ENCODE measurements around the gene GUCA1C.

Gene GUCA1C

DNA sequence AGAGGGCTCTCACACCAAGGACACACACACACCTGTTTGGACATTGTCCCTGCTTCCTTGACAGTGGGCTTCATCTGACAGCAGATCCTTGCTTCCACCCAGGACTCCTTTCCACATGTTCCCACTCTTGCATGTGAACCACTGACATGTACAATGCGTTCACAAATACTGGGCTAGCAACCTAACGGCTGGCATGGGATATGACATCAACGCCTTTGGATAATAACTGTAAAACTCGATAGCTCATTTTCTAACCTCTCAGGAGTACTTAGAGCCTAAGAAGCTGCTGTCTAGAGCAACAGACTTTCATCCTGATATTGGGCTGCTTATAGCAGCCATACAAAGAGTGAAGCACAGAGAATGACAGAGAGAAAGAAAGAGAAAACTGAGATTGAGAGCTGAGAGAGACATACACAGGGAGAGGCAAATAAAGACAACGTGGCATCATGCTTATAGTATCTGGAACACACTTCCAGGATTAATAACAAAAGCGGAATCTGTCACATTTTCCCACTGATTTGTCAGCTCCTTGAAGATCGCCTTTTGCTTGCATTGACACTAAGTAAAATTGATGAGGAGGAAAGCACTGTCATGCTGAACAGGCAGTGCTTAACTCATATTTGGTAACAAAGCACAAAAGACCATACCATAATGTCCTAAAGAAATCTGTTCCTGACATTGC, 1.7 kb downstream of the GUCA1C start:
- Histone ChIP-seq H3K36me3 (ENCODE audit: control insufficient read depth in 2 of 2, insufficient read depth in 2 of 2, low read length in 2 of 2) (no peaks in the 10 kb centered on the region), H3K27me3 (ENCODE audit: control insufficient read depth in 2 of 2, insufficient read depth in 2 of 2, low read length in 2 of 2) (no peaks in the 10 kb centered on the region), H3K9me3 (ENCODE audit: control insufficient read depth in 2 of 2, low read length in 2 of 2) (no peaks in the 10 kb centered on the region), H3K9ac (ENCODE audit: low read depth in 1 of 2, low read length in 2 of 2) (no peak overlapping the region), H3K4me3 (ENCODE audit: low read length in 2 of 2) (no peak overlapping the region), H3K4me1 (ENCODE audit: control insufficient read depth in 2 of 2, insufficient read depth in 2 of 2, low read length in 2 of 2) (no peaks in the 10 kb centered on the region), H3K27ac (ENCODE audit: low read depth in 2 of 2, low read length in 2 of 2) (no peak overlapping the region)

DNA sequence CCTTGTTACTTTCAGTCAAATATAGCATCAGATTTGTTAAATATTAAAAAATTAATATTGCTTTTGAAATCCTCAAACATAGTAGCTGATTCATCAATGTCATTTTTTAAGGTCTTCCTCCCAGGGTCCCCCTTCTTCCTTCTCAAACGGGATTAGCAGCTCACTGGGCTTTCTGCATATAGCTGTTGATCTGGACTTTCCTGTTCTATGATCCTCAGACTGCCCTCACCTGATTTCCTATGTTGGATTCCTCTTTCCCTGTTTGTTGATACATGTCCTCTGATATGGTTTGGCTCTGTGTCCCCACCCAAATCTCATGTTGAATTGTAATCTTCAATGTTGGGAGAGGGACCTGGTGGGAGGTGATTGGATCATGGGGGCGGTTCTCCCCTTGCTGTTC, 5.8 kb downstream of the GUCA1C start:
- H3K4me1 ChIP-seq (ENCODE audit: control insufficient read depth in 2 of 2, insufficient read depth in 2 of 2, low read length in 2 of 2) = no peaks in the 10 kb centered on the region
- no peak overlapping the region for H3K9ac ChIP-seq (ENCODE audit: low read depth in 1 of 2, low read length in 2 of 2)
- H3K36me3 ChIP-seq (ENCODE audit: control insufficient read depth in 2 of 2, insufficient read depth in 2 of 2, low read length in 2 of 2) = no peaks in the 10 kb centered on the region
- no peak overlapping the region for H3K27ac ChIP-seq (ENCODE audit: low read depth in 2 of 2, low read length in 2 of 2)
- H3K4me3 ChIP-seq (ENCODE audit: low read length in 2 of 2) = no peak overlapping the region
- no peaks in the 10 kb centered on the region for H3K27me3 ChIP-seq (ENCODE audit: control insufficient read depth in 2 of 2, insufficient read depth in 2 of 2, low read length in 2 of 2)
- H3K9me3 ChIP-seq (ENCODE audit: control insufficient read depth in 2 of 2, low read length in 2 of 2) = no peaks in the 10 kb centered on the region

DNA sequence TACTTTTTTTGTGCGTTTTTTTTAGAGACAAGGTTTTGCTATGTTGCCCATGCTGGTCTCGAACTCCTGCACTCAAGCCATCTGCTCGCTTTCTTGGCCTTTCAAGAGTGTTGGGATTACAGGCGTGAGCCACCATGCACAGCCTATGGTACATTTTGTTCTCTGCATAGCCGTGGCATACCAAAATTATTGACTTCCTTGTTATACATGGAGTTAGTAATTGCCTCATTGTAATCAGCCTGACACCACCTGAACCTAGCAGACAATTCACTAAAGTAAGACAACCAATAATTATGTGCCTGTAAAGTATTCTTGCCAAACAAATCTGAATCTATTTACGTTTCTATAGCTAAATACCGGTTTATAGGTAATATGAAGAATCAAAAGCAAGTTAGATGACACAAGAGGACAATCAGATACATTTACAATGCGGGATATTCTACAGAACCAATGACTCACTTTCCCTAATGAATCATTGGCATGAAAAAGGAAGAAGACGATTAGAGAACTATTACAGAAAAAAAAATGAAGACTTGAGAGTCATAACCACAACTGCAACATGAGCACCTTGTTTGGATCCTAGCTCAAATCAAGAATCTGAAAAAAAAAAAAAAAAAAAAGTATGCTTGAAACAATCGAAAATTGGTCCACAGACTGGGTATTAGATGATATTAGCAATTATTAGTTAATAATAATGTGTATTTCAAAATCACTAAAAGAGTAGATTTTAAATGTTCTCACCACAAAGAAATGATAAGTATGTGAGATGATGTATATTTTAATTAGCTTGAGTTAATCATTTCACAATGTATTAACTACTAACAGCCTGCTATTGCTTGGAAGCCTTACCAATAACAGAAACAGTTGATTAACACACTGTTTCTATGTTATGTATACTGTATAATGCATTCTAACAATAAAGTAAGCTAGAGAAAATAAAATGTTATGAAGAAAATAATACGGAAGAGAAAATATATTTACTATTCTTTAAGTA, 7.1 kb downstream of the GUCA1C start:
- Histone ChIP-seq H3K4me1 (ENCODE audit: control insufficient read depth in 2 of 2, insufficient read depth in 2 of 2, low read length in 2 of 2) (no peaks in the 10 kb centered on the region), H3K27ac (ENCODE audit: low read depth in 2 of 2, low read length in 2 of 2) (no peak overlapping the region), H3K4me3 (ENCODE audit: low read length in 2 of 2) (no peak overlapping the region), H3K9ac (ENCODE audit: low read depth in 1 of 2, low read length in 2 of 2) (no peak overlapping the region), H3K27me3 (ENCODE audit: control insufficient read depth in 2 of 2, insufficient read depth in 2 of 2, low read length in 2 of 2) (no peaks in the 10 kb centered on the region), H3K9me3 (ENCODE audit: control insufficient read depth in 2 of 2, low read length in 2 of 2) (no peaks in the 10 kb centered on the region), H3K36me3 (ENCODE audit: control insufficient read depth in 2 of 2, insufficient read depth in 2 of 2, low read length in 2 of 2) (no peaks in the 10 kb centered on the region)

DNA sequence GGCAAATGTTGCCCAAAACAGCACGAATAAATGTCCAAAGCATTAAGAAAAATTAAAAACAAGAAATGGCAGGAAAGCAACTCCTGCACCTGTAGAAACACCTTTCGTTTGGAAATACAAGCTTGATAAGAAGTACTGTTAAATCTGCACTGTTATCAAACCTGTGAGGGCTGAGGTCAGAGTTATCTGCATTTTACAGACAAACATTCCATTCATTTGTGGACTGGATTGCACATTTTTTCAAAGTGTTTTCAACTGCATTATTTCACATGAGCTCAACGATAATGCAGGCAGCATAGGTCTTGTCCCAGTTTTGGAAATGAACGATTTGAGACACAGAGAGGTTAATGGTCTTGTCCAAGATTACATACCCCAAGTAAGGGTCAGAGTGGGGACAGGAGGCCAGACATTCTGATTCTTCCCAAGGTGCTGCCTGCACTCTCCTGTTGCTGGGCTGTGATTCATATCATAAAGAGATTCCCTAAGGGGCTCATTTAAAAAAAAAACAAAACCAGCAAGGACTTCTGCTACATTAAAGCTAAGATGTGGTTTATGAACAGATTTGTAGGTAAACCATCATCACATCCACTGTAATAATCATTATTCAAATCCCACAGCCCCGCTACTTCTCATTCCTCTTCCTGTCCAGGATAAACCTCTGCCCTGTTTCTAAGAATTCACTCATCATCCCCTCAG, 13.0 kb downstream of the GUCA1C start:
- Histone ChIP-seq H3K9ac (ENCODE audit: low read depth in 1 of 2, low read length in 2 of 2) (no peak overlapping the region), H3K27ac (ENCODE audit: low read depth in 2 of 2, low read length in 2 of 2) (no peak overlapping the region), H3K36me3 (ENCODE audit: control insufficient read depth in 2 of 2, insufficient read depth in 2 of 2, low read length in 2 of 2) (no peaks in the 10 kb centered on the region), H3K27me3 (ENCODE audit: control insufficient read depth in 2 of 2, insufficient read depth in 2 of 2, low read length in 2 of 2) (no peaks in the 10 kb centered on the region), H3K9me3 (ENCODE audit: control insufficient read depth in 2 of 2, low read length in 2 of 2) (no peaks in the 10 kb centered on the region), H3K4me3 (ENCODE audit: low read length in 2 of 2) (no peak overlapping the region), H3K4me1 (ENCODE audit: control insufficient read depth in 2 of 2, insufficient read depth in 2 of 2, low read length in 2 of 2) (no peaks in the 10 kb centered on the region)

DNA sequence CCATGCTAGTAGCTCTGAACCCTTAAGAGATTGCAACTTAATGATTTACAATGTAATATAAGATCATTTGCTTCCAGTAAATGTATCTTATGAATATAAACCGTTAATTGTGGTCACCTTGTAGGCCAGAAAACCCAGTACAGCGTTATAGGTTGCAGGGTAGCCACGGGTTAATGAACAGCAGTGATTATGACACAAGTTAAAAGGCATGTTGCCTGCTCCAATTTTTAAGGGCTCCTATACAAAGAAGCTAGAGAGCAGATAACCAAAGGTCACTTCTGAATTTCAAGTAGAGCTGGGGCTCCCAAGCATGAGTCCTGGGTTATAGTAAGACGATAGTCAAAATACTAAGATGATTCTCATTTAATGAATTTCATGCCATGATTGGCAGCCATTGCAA, 13.5 kb downstream of the GUCA1C start:
- H3K9me3 ChIP-seq (ENCODE audit: control insufficient read depth in 2 of 2, low read length in 2 of 2) = no peaks in the 10 kb centered on the region
- H3K36me3 ChIP-seq (ENCODE audit: control insufficient read depth in 2 of 2, insufficient read depth in 2 of 2, low read length in 2 of 2) = no peaks in the 10 kb centered on the region
- no peaks in the 10 kb centered on the region for H3K4me1 ChIP-seq (ENCODE audit: control insufficient read depth in 2 of 2, insufficient read depth in 2 of 2, low read length in 2 of 2)
- no peak overlapping the region for H3K9ac ChIP-seq (ENCODE audit: low read depth in 1 of 2, low read length in 2 of 2)
- no peak overlapping the region for H3K4me3 ChIP-seq (ENCODE audit: low read length in 2 of 2)
- no peak overlapping the region for H3K27ac ChIP-seq (ENCODE audit: low read depth in 2 of 2, low read length in 2 of 2)
- no peaks in the 10 kb centered on the region for H3K27me3 ChIP-seq (ENCODE audit: control insufficient read depth in 2 of 2, insufficient read depth in 2 of 2, low read length in 2 of 2)

DNA sequence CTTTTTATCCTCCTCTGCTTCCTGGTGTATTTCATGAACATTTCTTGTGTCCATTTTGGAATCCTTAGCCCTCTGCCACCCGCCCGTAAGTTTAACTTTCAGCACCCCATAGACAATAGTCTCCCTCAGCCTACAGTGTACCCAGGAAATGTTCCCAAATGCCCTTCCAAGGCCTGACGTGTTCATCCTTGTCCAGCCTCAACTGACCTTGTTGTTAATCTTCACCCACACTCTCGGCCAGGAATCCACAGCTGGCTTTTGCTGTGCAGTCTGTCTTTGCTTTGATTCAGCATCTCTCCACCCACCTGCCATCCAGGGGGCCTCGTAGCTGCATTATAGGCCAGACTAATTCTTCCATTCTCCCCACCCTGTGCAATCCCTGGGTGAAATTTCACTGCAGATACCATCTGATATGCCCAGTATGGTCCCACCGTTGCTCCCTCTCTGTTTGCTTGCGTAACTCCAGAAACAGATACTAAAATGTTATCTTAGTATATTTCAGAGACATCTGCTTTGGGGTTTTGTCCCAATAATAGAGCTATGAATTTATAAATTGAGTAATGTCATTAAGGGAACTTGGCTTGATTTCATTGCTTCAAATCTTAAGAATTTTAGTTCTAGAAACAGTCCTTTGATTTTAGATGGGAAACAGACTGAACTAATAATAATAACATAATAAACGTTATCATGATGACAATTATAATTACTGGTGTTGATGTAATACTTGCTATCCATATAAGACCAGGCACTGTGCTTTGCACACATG, 16.6 kb downstream of the GUCA1C start:
- Histone ChIP-seq H3K36me3 (ENCODE audit: control insufficient read depth in 2 of 2, insufficient read depth in 2 of 2, low read length in 2 of 2) (no peaks in the 10 kb centered on the region), H3K9me3 (ENCODE audit: control insufficient read depth in 2 of 2, low read length in 2 of 2) (no peaks in the 10 kb centered on the region), H3K9ac (ENCODE audit: low read depth in 1 of 2, low read length in 2 of 2) (no peak overlapping the region), H3K4me1 (ENCODE audit: control insufficient read depth in 2 of 2, insufficient read depth in 2 of 2, low read length in 2 of 2) (no peaks in the 10 kb centered on the region), H3K27me3 (ENCODE audit: control insufficient read depth in 2 of 2, insufficient read depth in 2 of 2, low read length in 2 of 2) (no peaks in the 10 kb centered on the region), H3K27ac (ENCODE audit: low read depth in 2 of 2, low read length in 2 of 2) (no peak overlapping the region), H3K4me3 (ENCODE audit: low read length in 2 of 2) (no peak overlapping the region)

DNA sequence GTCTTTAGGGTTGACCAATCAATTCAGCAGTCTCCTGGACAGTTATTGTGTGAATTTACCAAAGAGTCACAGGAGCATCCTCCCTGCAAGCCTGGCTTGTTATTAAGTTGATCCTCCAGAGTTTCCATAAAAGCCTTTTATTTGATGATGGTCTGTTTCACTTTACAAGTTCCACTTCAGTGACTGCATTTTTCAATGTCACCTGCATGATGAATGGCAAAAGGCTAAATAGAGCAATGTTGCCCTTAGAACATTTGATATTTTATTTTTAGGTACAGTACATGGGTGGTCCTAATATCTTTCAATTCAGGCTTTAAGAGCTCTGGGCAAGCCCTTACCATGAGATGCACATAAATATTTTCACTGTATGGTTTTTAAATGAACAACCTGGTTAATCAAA, 22.6 kb downstream of the GUCA1C start:
- no peaks in the 10 kb centered on the region for H3K36me3 ChIP-seq (ENCODE audit: control insufficient read depth in 2 of 2, insufficient read depth in 2 of 2, low read length in 2 of 2)
- H3K9ac ChIP-seq (ENCODE audit: low read depth in 1 of 2, low read length in 2 of 2) = no peak overlapping the region
- no peaks in the 10 kb centered on the region for H3K9me3 ChIP-seq (ENCODE audit: control insufficient read depth in 2 of 2, low read length in 2 of 2)
- no peak overlapping the region for H3K27ac ChIP-seq (ENCODE audit: low read depth in 2 of 2, low read length in 2 of 2)
- H3K27me3 ChIP-seq (ENCODE audit: control insufficient read depth in 2 of 2, insufficient read depth in 2 of 2, low read length in 2 of 2) = no peaks in the 10 kb centered on the region
- H3K4me3 ChIP-seq (ENCODE audit: low read length in 2 of 2) = no peak overlapping the region
- no peaks in the 10 kb centered on the region for H3K4me1 ChIP-seq (ENCODE audit: control insufficient read depth in 2 of 2, insufficient read depth in 2 of 2, low read length in 2 of 2)

DNA sequence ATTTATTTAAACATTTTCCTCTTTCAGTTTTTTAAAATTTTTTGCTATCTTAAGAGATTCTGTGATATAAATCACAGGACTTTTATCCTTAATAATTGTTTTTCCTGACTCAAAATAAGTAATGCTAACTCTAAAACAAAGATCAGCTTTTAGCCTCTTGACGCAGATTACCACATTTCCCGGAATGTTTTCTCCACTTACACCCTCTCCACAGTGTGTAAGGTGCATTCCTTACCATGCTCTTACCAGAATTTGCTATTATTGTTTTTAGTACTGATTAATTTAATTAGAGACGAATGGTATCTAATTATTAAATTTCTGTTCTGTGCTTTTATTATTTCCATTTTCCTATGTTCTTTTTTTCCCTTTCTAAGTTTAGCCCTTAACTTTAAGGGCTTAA, 34.8 kb downstream of the GUCA1C start:
- Histone ChIP-seq H3K4me3 (ENCODE audit: low read length in 2 of 2) (no peak overlapping the region), H3K27me3 (ENCODE audit: control insufficient read depth in 2 of 2, insufficient read depth in 2 of 2, low read length in 2 of 2) (no peaks in the 10 kb centered on the region), H3K9me3 (ENCODE audit: control insufficient read depth in 2 of 2, low read length in 2 of 2) (no peaks in the 10 kb centered on the region), H3K36me3 (ENCODE audit: control insufficient read depth in 2 of 2, insufficient read depth in 2 of 2, low read length in 2 of 2) (no peaks in the 10 kb centered on the region), H3K27ac (ENCODE audit: low read depth in 2 of 2, low read length in 2 of 2) (no peak overlapping the region), H3K4me1 (ENCODE audit: control insufficient read depth in 2 of 2, insufficient read depth in 2 of 2, low read length in 2 of 2) (no peaks in the 10 kb centered on the region), H3K9ac (ENCODE audit: low read depth in 1 of 2, low read length in 2 of 2) (no peak overlapping the region)

DNA sequence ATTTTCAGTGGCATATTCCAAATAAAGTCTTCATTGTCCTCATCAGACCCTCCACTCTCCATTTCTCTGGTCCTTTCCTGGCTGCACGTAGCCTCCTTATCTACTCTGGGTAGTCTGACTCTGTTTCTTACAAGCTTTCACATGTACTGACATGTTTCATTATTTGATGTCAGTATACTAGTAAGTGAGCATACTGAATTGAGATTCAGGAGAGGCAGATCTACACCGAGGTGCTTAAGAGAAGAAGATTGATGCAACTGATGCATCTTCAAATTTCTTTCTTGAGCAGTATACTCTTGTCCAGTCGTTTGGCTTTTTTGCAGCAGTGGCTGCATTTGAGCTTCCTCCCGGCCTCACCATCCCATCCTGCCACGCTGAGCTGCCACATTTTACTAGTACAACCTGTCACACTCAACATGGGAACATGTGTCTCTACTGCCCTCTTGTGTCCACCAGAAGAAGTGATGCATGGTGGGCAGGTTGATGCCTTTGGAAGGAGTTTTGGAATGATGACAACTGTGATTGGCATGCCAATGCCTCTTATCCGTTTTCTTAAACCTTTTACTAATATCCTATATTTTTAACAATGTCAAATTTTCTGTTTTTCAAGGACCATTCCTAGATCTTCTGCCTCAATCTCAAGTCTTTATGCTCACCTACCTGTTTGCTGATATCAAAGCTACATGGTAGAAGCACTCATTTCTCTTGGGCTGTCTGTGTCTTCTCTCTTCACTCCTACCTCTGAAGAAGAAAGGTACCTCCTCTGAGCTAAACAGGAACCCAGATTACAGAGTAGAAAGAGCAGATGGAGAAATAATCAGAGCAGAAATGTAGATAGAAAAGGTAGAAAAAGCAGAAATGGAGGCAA, 38.7 kb downstream of the GUCA1C start:
- no peak overlapping the region for H3K27ac ChIP-seq (ENCODE audit: low read depth in 2 of 2, low read length in 2 of 2)
- H3K27me3 ChIP-seq (ENCODE audit: control insufficient read depth in 2 of 2, insufficient read depth in 2 of 2, low read length in 2 of 2) = no peaks in the 10 kb centered on the region
- H3K36me3 ChIP-seq (ENCODE audit: control insufficient read depth in 2 of 2, insufficient read depth in 2 of 2, low read length in 2 of 2) = no peaks in the 10 kb centered on the region
- no peaks in the 10 kb centered on the region for H3K4me1 ChIP-seq (ENCODE audit: control insufficient read depth in 2 of 2, insufficient read depth in 2 of 2, low read length in 2 of 2)
- H3K4me3 ChIP-seq (ENCODE audit: low read length in 2 of 2) = no peak overlapping the region
- no peak overlapping the region for H3K9ac ChIP-seq (ENCODE audit: low read depth in 1 of 2, low read length in 2 of 2)
- H3K9me3 ChIP-seq (ENCODE audit: control insufficient read depth in 2 of 2, low read length in 2 of 2) = no peaks in the 10 kb centered on the region
